GM06990 (cell line): ENCODE data around the gene PLXNA2.

Experiments
- DNase-seq: peaks from one replicate; pipeline ENCODE4 v3.0.0-alpha.2; 2011; ENCODE audit not compliant: insufficient read length; ENCODE audit errors: extremely low read depth
- H3K27me3 ChIP-seq: replicated peaks from 2 replicates; pipeline ENCODE4 v1.6.0; 2011; ENCODE audit warnings: low read length; ENCODE audit not compliant: control insufficient read depth, insufficient read depth
- H3K36me3 ChIP-seq: 2 replicates; pipeline ENCODE4 v1.5.1; 2011; ENCODE audit warnings: low read length; ENCODE audit not compliant: control insufficient read depth, insufficient read depth
- H3K4me3 ChIP-seq: replicated peaks from 2 replicates; pipeline ENCODE4 v1.5.1; 2011; ENCODE audit warnings: low read depth, mild to moderate bottlenecking, control low read depth, low read length
- CTCF ChIP-seq: IDR thresholded peaks from 2 replicates; pipeline ENCODE4 v1.5.1; 2011; ENCODE audit warnings: low read length, control low read depth, mild to moderate bottlenecking, inconsistent platforms; ENCODE audit not compliant: insufficient read depth, poor library complexity, severe bottlenecking

Gene PLXNA2

DNA sequence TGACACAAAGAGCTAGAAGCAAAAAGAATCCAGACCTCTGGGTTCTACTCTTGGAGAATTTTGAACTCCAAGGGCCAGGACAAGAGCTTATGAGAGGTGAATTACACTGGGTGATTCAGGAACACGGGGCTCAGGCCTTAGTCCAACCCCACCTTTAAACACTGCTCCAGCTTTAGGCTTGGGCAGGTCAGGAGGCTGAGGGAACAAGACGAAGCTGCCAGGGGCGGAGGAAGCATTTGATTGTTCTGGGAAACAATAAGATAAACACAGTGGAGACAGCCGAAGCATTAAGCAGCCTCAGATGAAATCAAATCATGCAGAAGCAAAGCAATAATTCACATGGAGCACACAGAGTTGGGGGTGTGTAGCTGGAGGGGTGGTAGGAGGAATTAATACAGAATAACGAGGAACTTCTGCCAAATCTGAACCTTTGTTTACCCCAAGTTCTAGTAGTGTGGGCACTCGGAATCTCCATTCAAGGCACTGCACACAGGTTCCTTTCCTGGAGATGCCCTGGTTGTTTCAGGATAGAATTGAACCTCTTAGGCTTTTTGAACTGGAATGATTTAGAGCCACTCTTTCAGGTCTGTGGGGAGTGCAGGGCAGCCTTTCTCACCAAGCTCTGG, 93.2 kb downstream of the PLXNA2 start:
- DNase-seq: no peak
- no peak for TF ChIP-seq CTCF
- H3K36me3 ChIP-seq: no peaks in the 10 kb centered on the region
- H3K27me3 ChIP-seq: no peaks in the 10 kb centered on the region; the same call in 1 of the 2 replicates
- no peak overlapping the region for H3K4me3 ChIP-seq

DNA sequence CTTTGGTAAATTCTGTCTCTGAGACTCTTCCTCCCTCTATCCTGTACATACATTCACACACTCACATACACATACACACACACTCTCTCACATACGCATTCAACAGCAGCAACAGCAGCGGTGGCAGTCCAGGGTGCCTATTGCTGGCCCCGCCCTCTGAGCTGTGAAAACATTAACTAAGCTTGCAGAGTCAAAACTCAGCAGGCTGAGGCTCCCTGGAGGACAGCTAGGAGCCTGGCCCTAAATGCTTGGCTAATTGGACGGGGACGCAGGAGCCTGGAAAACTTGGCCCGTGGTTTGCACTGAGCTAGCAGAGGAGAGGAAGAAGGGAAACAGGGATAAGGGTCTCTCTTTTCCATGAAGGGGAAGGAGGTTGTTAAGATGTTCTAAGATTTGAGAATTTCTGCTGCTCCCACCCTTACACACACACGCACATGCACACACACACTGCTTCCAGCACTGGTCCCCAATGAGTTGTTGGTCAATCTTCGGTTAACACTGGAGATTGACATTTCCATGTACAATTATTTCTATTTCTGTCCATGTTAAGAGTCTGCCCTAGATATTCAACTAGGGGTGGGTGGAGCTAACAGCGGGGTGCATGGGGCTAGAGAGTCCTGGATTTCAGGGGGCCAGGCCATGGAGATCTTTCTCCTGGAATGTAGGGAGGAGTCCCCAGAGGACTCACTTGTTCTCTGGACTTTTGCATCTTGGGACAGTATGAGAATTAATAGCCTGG, 94.2 kb downstream of the PLXNA2 start:
- no peak for TF ChIP-seq CTCF
- DNase-seq: no peak
- Histone ChIP-seq H3K27me3 (no peaks in the 10 kb centered on the region; the same call in 1 of the 2 replicates), H3K4me3 (no peak overlapping the region), H3K36me3 (no peaks in the 10 kb centered on the region)

GRCh38 chr1:208149213-208149612, 95.0 kb downstream of the PLXNA2 start:
- Histone ChIP-seq H3K4me3 (no peak overlapping the region), H3K36me3 (no peaks in the 10 kb centered on the region), H3K27me3 (no peaks in the 10 kb centered on the region; the same call in 1 of the 2 replicates)
- DNase-seq: no peak
- no peak for TF ChIP-seq CTCF

DNA sequence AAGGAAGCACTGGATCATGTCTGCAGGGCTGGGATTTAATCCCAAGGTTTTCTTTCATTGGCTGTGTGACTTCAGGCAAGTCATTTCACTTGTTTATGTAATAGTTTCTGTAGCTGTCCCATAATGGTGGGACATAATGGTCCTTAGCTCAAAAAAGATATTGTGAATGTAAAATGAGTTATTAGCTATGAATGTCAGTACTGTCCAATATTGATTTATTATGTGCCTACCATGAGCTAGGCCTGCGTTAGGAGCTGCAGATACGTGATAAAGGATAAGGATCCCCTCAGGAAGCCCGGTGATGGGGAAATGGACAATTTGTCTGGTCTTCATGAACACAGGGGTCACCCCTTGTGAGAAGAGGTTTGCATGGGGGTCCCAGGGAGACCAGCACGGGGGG, 95.8 kb downstream of the PLXNA2 start:
- DNase-seq: no peak
- Histone ChIP-seq H3K36me3 (no peaks in the 10 kb centered on the region), H3K4me3 (no peak overlapping the region), H3K27me3 (no peaks in the 10 kb centered on the region)
- TF ChIP-seq CTCF: no peak

- Histone ChIP-seq H3K4me3 (no peak overlapping the region), H3K27me3 (no peaks in the 10 kb centered on the region), H3K36me3 (no peaks in the 10 kb centered on the region)
- TF ChIP-seq CTCF: no peak
- DNase-seq: no peak
Observed at GRCh38 chr1:208146650-208147049, 97.5 kb downstream of the PLXNA2 start.

- no peak for TF ChIP-seq CTCF
- DNase-seq: no peak
- H3K4me3 ChIP-seq: no peak overlapping the region
- no peaks in the 10 kb centered on the region for H3K27me3 ChIP-seq
- no peaks in the 10 kb centered on the region for H3K36me3 ChIP-seq
Observed at GRCh38 chr1:208145167-208145566, 99.0 kb downstream of the PLXNA2 start.
